ENCODE measurements around the gene RNASE9.
A peak's percentile ranks its signal among the peaks of the same experiment; 100 is the strongest.
"Not testable (repeated sequence)": the region's sequence is repeated elsewhere in the genome, so short reads cannot be mapped to it uniquely, and the experiment has no call there.

Gene RNASE9

DNA sequence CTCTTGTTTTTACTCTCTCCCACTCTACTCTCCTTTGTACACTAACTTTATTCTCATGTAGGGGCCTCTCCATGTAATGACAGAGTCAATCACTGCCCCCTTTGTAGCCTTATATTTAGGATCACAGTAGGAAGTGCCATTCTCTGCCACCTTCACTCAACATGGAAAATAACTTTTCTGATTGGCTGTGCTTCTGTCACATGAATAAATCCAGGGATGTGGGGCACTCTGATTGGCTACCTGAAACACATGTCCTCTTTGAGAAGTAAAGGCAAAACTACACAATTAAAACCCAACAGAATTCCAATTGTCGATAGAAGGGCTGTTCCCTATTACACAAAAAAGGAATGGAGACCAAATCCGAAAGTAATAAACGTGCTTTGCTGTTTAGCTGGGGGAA, at the start of gene RNASE9:
Gene RNASE9 (minus strand): TSS at position 87 of the 400 bp plus-strand sequence.
- no peak for DNase-seq

GRCh38 chr14:20610002-20610765, 49.3 kb upstream of the RNASE9 start:
- DNase-seq, result peak; percentile 50

- DNase-seq, result peak; percentile 74
Measured at GRCh38 chr14:20609215-20610001, 48.6 kb upstream of the RNASE9 start.

- no peak for DNase-seq
Measured at GRCh38 chr14:20608383-20609110, 47.7 kb upstream of the RNASE9 start.

DNA sequence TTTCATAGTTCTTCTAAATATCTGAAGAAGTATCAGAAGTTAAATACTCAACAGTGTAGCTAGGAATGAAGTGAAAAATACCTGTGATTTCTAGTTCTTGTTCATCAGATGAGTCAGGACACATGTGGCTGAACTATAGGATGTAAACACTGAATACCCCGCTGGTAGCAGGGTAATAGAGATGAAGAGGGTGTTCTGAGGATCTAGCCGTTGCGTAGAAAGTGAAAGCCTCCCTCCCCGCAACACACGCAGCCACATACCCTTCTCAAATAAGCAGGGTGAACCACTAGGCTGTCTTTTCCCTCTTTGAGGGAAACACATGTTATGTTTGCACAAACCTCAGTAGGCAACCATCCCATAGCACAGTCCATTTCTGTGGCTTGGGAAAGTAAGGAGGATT, 46.8 kb upstream of the RNASE9 start:
- DNase-seq, result no peak

- DNase-seq, result no peak
Measured at GRCh38 chr14:20606902-20607242, 46.0 kb upstream of the RNASE9 start.

GRCh38 chr14:20606190-20606901, 45.5 kb upstream of the RNASE9 start:
- DNase-seq, result no peak

- DNase-seq, result no peak
Measured at GRCh38 chr14:20603813-20604690, 43.2 kb upstream of the RNASE9 start.

DNA sequence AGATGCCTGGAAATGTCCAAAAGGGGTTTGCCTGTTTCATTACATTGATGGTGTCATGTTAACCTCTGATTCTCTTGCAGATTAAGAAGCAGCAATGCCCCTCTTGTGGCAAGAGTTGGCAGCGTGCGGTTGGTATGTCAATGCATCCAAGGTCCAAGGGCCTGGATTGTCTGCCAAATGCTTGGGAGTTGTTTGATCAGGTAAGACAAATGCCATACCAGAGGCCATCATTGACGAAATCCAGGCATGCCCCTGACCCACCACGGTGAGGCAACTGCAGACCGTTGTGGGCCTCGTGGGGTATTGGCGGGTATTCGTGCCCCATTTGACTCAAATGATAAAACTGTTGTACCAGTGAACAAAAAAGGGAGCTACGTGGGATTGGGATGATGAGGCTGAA, 41.7 kb upstream of the RNASE9 start:
- no peak for DNase-seq

- no peak for DNase-seq
Measured at GRCh38 chr14:20601522-20601921, 40.7 kb upstream of the RNASE9 start.

- no peak for DNase-seq
Measured at GRCh38 chr14:20597108-20597507, 36.3 kb upstream of the RNASE9 start.

DNA sequence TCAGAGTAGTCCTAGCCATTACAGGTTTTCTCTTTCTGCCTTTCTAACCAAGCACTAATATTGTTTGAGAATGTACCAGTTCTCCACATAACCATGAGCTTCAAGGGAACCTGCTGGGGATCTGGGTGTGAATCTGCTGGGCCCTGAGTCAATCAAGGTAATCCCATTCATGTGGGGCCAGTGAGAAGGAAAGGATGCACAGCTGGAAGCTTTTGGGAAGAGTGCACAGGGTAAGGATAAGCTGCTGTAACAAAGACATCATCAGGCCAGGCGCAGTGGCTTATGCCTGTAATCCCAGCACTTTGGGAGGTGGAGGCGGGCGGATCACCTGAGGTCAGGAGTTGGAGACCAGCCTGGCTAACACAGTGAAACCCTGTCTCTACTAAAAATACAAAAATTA, 34.9 kb upstream of the RNASE9 start:
- not testable (repeated sequence) for DNase-seq

DNA sequence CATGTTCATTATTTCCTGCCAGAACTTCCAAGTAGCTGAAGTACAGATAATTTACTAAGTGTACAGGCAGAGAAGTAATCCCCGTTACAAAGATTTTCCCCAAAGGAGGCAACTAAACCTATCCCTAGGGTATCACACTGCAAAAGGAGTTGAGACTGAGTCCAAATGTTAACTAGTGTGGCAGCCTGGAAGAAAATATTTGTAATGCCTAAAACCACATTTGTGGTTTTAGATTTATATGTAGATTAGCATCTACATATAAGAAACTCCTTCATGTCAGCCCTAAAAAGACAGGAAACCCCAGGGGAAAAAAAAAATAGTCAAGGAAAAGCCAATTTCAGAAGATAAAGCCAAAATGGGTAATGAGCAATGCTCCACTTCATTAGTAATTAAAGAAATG, 31.7 kb upstream of the RNASE9 start:
- DNase-seq, result no peak

- DNase-seq, result no peak
Measured at GRCh38 chr14:20591235-20591634, 30.4 kb upstream of the RNASE9 start, which contains the start of gene RNASE12. RNASE12 (minus strand) TSS chr14:20591376; CDS start chr14:20590723, 653 bp downstream.

DNA sequence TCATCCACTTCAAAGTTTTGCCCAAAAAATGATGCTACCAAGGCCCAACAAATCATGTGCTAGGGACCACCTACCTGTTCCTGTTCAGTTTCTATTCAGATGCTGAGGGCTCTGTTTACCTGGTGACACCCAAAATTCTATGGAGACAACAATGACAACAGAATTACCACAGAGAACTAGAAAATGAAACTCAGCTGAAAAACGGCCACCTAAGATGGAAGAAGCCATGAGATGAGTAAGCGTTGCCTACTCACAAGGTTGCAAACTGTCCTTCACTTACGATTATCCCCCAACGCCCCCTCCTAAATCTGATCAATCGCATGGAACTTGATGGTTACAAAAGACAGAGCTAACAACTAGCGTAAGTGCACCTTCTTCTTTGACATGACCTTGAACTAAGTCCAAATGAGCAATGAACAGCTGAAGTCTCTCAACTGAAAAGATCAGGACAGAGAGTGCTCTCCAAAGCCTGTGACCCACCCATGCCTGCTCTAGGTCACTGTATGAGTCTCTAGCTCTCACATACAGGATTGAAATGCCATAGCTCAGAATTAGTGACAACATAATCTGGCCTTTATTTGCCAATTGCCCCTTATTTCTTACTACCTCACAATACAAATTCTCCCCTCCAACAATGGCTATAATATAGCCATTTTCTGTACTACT, 26.8 kb upstream of the RNASE9 start, which contains the start of gene RNASE11:
Gene RNASE11 (minus strand): TSS at position 513 of the 666 bp plus-strand sequence.
- DNase-seq, result no peak

GRCh38 chr14:20583908-20584307, 23.1 kb upstream of the RNASE9 start:
- no peak for DNase-seq

DNA sequence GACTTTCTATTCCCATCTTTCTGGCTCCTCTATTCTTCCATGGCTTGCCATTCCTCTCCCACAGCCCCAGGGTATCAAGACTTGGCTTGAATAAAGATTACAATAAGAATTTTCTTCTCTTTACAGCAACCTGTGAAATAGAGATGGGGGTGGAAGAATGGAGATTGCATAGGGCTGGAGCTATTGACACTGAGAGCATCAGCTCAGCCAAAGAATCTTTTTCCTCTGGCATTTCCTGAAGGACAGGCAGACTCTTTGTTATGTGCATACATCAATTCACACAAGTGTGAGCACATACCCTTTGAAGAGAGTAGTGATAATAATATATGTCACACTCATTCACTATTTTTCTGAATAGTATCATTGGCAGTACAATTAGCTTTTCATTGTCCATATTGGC, 22.3 kb upstream of the RNASE9 start:
- no peak for DNase-seq

DNA sequence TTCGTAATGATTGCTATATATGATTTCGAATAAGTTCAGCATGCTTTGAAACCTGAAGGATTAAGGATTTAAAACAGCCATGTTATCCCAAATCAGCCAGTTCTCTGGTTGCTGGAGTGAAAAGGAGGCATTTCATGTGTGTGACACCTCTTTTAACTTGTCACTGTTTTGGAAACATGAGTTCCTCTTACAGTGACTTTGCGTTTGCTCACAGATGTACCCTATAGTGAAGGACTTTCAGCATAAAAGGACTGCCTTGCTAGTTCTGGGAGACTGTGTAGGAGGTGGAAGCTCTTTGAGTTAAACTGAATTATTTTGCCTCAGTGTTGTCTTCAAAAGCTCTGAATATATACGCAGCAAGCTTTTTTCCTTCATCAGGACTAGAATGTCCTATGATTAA, 19.4 kb upstream of the RNASE9 start:
- DNase-seq, result no peak

DNA sequence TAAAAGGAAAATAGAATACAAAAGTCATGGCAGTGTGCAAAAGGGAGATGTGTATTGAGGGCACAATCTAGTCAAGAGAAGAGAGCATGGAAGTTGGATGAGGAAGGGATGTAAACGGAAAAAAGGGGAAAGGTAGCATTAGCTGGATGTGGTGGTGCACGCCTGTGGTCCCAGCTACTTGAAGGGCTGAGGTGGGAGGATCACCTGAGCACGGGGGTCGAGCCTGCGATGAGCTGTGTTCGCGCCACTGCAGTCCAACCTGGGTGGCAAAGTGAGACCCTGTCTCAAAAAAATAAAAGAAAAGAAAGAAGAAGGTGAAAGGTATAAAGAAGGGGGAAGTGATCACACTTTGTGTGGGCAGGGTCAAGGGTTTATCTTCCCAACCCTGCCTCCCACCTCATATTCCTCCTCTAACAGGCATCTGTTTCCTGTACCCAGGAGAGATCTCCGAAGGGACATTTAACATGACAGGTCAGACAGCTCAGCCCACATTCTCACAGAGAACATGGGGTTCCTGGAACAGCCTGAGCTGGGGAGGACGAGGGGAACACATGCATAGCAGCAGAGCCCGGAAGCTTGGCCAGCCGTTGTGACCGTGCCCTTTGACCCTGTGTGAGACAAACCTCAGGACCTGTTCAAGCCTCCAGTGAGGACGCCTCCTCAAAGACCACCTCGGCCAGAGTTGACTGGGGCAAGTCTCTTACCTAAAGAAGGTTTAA, 18.1 kb upstream of the RNASE9 start:
- DNase-seq, result no peak

GRCh38 chr14:20578325-20578724, 17.5 kb upstream of the RNASE9 start:
- no peak for DNase-seq

All from GF-D8 (cell line).